RWPE2 (cell line): ENCODE data around the gene PIK3IP1.
A peak's percentile ranks its signal among the peaks of the same experiment; 100 is the strongest.

Source experiments
- ATAC-seq: fragments of 200-7000 bp; cut with Tn5 transposase; 3 replicates; pipeline ENCODE4 v1.9.1; 2021; ENCODE audit warnings: low read depth
- DNase-seq: peaks from one replicate; pipeline ENCODE4 v3.0.0-alpha.2; 2020; ENCODE audit warnings: low spot score
- H3K27ac ChIP-seq: fragments of 450-650 bp; 2 replicates; pipeline ENCODE4 v1.5.1; 2017; ENCODE audit warnings: mild to moderate bottlenecking; ENCODE audit not compliant: poor library complexity, severe bottlenecking
- H3K27me3 ChIP-seq: fragments of 250-450 bp; sonication (Bioruptor Pico); 2 replicates; pipeline ENCODE4 v1.5.1; 2021; ENCODE audit warnings: mild to moderate bottlenecking, moderate library complexity; ENCODE audit not compliant: insufficient read depth, poor library complexity, severe bottlenecking
- H3K36me3 ChIP-seq: fragments of 250-450 bp; sonication (Bioruptor Pico); 2 replicates; pipeline ENCODE4 v1.5.1; 2020; ENCODE audit warnings: low read depth, mild to moderate bottlenecking, moderate library complexity
- H3K4me1 ChIP-seq: fragments of 250-450 bp; sonication (Bioruptor Pico); 2 replicates; pipeline ENCODE4 v1.5.1; 2021; ENCODE audit warnings: mild to moderate bottlenecking, moderate library complexity; ENCODE audit not compliant: insufficient read depth, poor library complexity, severe bottlenecking
- H3K4me3 ChIP-seq: fragments of 250-450 bp; sonication (Bioruptor Pico); 2 replicates; pipeline ENCODE4 v1.5.1; 2021; ENCODE audit warnings: mild to moderate bottlenecking, moderate library complexity; ENCODE audit not compliant: severe bottlenecking
- H3K9me3 ChIP-seq: fragments of 250-450 bp; sonication (Bioruptor Pico); 2 replicates; pipeline ENCODE4 v1.5.1; 2021; ENCODE audit warnings: mild to moderate bottlenecking, moderate library complexity; ENCODE audit not compliant: severe bottlenecking
- TF ChIP-seq, protein P1 (sequence below): fragments of 450-650 bp; IDR thresholded peaks from one replicate; pipeline ENCODE4 v1.5.1; 2017; ENCODE audit warnings: mild to moderate bottlenecking, moderate library complexity; ENCODE audit not compliant: poor library complexity, severe bottlenecking

PIK3IP1 gene, protein sequence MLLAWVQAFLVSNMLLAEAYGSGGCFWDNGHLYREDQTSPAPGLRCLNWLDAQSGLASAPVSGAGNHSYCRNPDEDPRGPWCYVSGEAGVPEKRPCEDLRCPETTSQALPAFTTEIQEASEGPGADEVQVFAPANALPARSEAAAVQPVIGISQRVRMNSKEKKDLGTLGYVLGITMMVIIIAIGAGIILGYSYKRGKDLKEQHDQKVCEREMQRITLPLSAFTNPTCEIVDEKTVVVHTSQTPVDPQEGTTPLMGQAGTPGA

DNA sequence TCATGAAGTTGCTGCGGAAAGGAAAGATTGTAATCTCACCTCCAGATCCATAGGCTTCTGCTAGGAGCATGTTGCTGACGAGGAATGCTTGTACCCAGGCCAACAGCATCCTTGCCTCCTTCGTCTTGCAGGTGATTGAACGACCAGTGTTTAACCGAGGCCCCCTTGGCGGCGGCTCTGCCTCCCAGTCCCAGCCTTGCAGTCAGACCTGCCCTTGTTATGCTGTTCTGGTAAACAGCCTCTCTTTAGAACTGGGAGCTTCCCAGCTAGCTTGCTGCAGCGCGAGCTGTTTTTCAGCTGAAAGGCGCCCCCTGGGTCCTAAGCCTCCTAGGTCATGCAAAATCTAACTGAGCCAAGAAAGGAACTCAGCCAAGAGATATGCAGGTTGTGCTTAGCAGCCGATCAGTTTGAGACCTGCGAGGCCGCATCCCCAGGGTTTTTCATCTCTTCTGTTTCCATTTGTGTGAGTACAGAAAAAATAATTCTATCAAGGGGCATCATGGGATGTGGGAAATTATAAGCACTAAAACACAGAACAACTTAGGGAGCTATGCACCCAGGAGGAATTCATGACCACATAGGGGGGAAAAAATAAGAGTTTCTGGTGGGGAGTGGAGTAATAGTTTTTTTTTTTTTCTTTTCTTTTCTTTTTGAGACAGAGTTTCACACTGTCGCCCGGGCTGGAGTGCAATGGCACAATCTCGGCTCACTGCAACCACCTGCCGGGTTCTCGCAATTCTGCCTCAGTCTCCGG is at the start of gene PIK3IP1:
Gene PIK3IP1, minus strand, starts transcription at position 253 of the 754 bp plus-strand sequence. Its CDS starts 144 bp downstream, at position 109.
- peak within 1 kb of the TSS; percentile 55 for H3K4me3 ChIP-seq
- no peaks in the 10 kb centered on the region for H3K27me3 ChIP-seq
- no peaks in the 10 kb centered on the region for H3K36me3 ChIP-seq
- peaks cover 24% of the 10 kb centered on the region for H3K4me1 ChIP-seq
- peak within 1 kb of the TSS; percentile 79 for H3K27ac ChIP-seq
- H3K9me3 ChIP-seq = no peaks in the 10 kb centered on the region
- ATAC-seq = peak; percentile 71
- TF ChIP-seq, protein P1, sequence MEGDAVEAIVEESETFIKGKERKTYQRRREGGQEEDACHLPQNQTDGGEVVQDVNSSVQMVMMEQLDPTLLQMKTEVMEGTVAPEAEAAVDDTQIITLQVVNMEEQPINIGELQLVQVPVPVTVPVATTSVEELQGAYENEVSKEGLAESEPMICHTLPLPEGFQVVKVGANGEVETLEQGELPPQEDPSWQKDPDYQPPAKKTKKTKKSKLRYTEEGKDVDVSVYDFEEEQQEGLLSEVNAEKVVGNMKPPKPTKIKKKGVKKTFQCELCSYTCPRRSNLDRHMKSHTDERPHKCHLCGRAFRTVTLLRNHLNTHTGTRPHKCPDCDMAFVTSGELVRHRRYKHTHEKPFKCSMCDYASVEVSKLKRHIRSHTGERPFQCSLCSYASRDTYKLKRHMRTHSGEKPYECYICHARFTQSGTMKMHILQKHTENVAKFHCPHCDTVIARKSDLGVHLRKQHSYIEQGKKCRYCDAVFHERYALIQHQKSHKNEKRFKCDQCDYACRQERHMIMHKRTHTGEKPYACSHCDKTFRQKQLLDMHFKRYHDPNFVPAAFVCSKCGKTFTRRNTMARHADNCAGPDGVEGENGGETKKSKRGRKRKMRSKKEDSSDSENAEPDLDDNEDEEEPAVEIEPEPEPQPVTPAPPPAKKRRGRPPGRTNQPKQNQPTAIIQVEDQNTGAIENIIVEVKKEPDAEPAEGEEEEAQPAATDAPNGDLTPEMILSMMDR = peak; percentile 53
- peak; percentile 83 for DNase-seq

DNA sequence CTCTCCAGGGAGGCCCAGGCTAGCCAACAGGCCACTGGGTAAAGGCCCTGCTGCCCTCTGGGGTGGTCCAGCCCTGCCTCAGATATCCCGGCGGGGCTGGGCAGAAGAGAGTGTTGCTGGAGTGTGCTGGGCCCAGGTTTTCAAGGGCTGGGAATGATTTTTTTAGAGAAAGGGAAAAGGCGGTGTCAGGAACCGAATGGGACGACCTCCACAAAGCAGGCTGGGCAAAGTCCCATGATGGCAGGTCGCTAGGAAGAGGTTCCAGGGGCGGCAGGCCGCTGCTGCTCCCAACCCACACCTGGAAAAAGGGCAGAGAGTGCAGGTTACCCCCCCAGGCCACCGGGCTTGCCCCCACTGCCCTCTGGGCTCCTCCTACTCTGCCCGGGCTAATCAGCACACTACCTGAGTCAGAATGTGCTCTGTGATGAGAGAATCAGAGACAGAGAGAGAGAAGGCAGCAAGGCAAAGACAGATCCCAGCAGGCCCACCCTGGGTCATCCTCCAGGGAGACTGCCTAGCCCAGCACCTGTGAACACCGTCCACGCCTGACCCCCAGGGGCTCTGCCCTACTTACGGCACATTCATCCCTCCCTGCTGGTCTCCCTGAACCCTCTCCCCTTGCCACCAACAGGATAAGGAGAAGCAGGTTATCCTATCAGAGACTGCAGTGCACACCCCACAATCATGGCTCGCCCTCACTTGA is 49.2 kb upstream of the PIK3IP1 start:
- TF ChIP-seq, protein P1 = no peak
- H3K4me3 ChIP-seq = no peak overlapping the region

DNA sequence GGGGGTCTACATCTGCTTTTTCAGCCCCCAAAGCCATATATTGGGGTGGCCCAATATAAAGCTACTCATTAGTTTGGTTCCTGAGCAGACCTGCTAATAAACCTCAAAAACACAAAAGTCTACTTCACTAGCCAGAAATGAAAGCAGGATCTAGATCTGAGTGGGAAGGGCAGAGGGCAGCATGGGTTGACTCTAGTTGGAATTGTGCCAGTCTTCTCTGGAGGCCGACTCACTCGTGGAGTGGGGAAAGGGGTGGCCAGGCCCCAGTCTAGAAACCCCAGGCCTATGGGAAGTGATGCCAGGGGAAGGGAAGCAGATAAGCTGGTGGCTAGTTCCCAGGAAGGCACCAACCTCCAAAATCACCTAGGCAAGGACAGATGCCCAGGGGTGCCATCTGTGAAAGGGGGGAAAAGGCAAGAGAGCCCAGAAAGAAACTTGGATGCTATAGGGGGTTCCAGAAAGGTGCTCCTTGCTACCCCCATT is 48.5 kb upstream of the PIK3IP1 start:
- ATAC-seq (no peak), DNase-seq (no peak)
- no peak overlapping the region for H3K4me3 ChIP-seq
- TF ChIP-seq, protein P1 = no peak
- no peaks in the 10 kb centered on the region for H3K9me3 ChIP-seq
- no peak overlapping the region for H3K27ac ChIP-seq
- H3K36me3 ChIP-seq = peaks cover 62% of the 10 kb centered on the region
- H3K27me3 ChIP-seq = no peaks in the 10 kb centered on the region
- H3K4me1 ChIP-seq = peaks cover 26% of the 10 kb centered on the region

More for the DNA sequence above, 49.2 kb upstream of the PIK3IP1 start:
- H3K9me3 ChIP-seq = no peaks in the 10 kb centered on the region
- peaks cover 26% of the 10 kb centered on the region for H3K4me1 ChIP-seq
- no peak overlapping the region for H3K27ac ChIP-seq
- no peaks in the 10 kb centered on the region for H3K27me3 ChIP-seq
- DNase-seq = no peak
- no peak for ATAC-seq
- H3K36me3 ChIP-seq = peaks cover 57% of the 10 kb centered on the region

DNA sequence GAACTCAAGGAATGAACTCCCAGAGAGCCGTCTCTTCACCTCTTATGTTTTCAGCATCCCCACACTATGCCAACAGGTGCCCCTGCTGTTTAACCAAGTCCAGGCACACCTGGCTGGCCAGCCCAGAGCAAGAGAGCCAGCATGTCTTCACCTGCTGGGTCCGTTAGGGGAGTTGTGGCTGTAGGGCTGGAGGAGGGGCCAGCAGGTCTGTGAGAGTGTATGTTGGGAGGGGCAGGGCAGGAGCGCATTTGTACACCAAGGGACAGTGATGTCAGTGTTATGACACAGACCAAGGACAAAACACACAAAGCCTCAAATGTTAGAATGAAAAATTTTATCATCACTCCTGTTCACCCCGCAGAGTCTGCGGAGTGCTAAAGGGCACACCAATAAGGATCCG is 48.1 kb upstream of the PIK3IP1 start:
- Histone ChIP-seq H3K9me3 (no peaks in the 10 kb centered on the region), H3K4me3 (no peak overlapping the region), H3K4me1 (peaks cover 26% of the 10 kb centered on the region), H3K36me3 (peaks cover 67% of the 10 kb centered on the region), H3K27ac (no peak overlapping the region), H3K27me3 (no peaks in the 10 kb centered on the region)
- TF ChIP-seq, protein P1 = no peak
- no peak for DNase-seq
- no peak for ATAC-seq
